GM20000 (cell line): ENCODE measurements around the gene SLC22A2.

Experiments
- DNase-seq: peaks from one replicate; pipeline ENCODE4 v3.0.0; 2012; ENCODE audit warnings: low spot score
- TF ChIP-seq, protein P1 (sequence below): IDR thresholded peaks from 2 replicates; pipeline ENCODE4 v1.5.1; 2012; ENCODE audit warnings: mild to moderate bottlenecking, control low read depth; ENCODE audit errors: extremely low read depth, missing control alignments

The SLC22A2 gene

DNA sequence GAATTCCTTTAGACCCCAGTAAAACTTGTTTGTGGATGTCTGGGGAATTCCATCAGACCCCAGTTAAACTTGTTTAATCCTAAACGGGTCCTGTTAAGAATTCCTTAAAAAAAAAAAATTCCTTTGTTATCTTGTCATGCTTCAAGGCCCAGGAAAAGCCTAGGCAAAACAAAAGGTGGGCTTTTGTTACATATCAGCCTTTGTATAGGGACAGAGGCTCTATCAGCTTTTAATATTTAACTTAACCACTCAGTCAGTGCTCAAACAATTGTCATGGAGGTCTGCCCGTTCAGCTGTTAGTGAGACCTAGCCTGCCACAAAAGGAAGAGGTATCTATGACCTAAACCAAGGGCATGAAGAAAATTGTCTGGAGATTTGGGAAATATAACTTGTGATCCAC, 83.9 kb downstream of the SLC22A2 start:
- no peak for DNase-seq
- TF ChIP-seq, protein P1, sequence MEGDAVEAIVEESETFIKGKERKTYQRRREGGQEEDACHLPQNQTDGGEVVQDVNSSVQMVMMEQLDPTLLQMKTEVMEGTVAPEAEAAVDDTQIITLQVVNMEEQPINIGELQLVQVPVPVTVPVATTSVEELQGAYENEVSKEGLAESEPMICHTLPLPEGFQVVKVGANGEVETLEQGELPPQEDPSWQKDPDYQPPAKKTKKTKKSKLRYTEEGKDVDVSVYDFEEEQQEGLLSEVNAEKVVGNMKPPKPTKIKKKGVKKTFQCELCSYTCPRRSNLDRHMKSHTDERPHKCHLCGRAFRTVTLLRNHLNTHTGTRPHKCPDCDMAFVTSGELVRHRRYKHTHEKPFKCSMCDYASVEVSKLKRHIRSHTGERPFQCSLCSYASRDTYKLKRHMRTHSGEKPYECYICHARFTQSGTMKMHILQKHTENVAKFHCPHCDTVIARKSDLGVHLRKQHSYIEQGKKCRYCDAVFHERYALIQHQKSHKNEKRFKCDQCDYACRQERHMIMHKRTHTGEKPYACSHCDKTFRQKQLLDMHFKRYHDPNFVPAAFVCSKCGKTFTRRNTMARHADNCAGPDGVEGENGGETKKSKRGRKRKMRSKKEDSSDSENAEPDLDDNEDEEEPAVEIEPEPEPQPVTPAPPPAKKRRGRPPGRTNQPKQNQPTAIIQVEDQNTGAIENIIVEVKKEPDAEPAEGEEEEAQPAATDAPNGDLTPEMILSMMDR, result no peak

DNA sequence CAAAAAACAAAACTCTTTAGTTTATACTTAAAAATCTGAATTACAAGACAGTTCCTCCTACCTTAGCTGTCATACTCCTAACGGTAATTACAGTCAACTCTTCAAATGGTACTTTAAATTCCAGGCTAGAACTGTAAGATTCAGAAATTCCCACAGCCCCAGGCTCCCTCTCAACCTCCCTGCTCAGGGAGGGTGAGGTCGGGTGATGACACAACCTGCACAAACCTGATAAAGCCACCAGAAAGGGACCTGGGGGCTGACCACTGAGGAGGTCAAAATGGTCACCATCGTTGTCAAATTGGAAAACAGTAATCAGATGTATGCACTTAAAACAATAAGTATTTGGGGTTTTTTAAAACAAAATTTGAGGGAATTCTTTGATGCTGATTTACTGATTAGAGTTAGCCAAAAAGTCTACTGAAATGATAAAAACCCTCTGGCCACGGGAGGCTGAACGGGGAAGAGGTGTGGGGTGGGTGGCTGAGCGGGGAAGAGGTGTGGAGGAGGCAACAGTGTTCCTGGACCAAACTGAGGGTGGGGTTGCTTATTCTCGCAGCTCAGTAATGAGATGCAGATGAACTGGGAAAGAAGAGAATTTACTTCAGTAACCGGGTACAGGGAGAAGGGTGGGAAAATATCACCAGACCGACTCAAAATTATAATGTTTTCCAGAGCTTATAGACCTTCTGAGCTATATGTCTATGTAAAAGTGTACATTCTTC, 84.7 kb downstream of the SLC22A2 start:
- DNase-seq, result no peak
- TF ChIP-seq, protein P1, result no peak

DNA sequence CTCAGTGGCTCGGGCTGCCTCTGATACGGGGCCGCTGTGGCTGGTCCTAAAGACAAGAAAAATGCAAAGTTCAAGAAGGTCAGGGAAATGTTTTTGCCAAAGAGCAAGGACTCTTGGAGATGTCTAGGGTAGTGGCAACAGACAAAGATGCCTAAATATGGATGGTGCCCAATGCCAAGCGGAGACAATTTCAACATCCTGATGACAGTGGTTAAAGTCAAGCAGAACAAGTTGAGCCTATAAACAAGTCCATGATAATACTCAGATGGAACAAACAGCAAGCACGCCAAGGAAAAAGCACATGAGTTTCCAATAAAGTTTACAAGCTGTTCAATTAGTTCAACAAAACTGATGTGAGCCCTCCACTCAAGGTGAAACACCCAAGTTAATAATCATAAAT, 85.9 kb downstream of the SLC22A2 start:
- DNase-seq, result no peak

DNA sequence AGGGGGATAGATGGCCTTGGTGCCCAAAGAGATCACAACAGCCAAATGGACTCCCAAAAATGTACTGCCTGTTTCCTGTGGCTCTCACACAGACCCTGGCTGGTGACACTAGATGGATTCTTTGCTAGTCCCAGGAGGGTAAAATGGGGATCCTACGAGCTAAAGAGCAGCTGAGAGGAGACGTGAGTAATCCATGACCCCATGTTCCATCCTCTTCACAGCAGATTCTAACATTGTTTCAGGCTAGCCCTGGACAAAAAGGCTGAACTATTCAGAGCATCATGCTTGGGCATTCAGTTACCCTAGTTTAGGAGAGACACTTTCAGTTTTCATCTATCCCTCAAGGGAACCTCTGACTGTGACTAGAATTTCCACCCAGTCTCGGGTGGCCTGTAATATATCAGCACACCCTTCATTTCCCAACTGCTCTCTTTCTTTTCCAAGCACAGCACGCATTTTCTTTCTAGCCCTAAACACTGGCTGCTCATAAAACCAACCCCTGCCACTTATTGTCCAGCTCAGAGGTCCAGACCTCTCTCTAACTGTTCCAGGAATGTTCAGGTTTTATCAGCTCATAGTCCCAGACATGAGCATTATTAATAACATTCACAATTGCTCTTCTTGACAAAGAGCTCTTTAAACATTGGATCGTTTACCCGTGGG, 88.5 kb downstream of the SLC22A2 start:
- DNase-seq, result no peak
- TF ChIP-seq, protein P1, result no peak

More for the DNA sequence above, 85.9 kb downstream of the SLC22A2 start:
- TF ChIP-seq, protein P1, result no peak

DNA sequence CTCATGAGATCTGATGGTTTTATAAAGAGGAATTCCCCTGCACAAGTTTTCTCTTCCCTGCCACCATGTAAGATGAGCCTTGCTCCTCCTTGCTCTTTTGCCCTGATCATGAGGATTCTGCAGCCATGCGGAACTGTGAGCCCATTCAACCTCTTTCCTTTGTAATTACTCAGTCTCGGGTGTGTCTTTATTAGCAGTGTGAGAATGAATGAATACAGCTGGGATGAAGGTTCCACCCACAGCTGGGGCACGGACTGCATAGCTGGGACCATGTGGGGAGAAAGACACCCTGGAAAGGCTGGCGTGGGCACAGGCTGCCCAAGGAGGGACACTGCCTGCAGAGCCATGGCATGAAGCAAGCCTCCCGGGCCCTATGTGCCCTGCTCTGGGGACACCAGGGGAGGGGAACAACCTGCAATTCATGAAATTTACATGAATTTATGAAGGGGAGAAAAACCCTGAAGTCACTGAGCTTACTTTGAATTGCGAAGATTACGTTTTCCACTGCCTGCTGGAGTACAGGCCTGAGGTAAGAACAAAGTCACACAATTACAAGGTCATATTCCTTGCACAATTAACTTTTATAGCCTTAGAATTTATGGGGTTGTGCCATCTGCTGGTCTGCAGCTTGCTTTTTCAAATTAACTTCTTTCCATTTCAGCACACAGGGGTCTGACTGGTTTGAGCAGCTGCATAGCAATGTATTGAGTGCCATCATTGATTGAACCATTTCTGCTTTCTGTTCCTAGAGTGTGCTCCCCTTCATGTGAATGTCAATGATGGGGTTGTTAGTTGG, 90.8 kb downstream of the SLC22A2 start:
- TF ChIP-seq, protein P1, result no peak
- DNase-seq, result no peak
